Sigmoid colon (tissue), 4 donors: ENCODE results near the gene BIRC7.

ENCODE experiments used
- CTCF ChIP-seq, 4 experiments: fragments of 450-650 bp in 3 of 4; fragments of 200-600 bp in 1 of 4; IDR thresholded peaks; one replicate each; pipeline ENCODE4 v1.5.1; 2016 to 2019; ENCODE audit warnings: antibody characterized with exemption in 4 of 4, mild to moderate bottlenecking in 3 of 4, moderate library complexity in 2 of 4
- EP300 ChIP-seq, 4 donors: sonication (generic); formaldehyde crosslinking; IDR thresholded peaks; one replicate each; pipeline ENCODE4 v1.6.1; 2017; ENCODE audit warnings: antibody characterized with exemption in 4 of 4
- POLR2AphosphoS5 ChIP-seq, 4 donors: sonication (generic); formaldehyde crosslinking; IDR thresholded peaks; one replicate each; pipeline ENCODE4 v1.6.1; 2017; ENCODE audit warnings: antibody characterized with exemption in 4 of 4

GRCh38 chr20:63267691-63268090, 32.0 kb downstream of the BIRC7 start:
- TF ChIP-seq CTCF (IDR thresholded peaks at IDR 0.05) (no peak), POLR2AphosphoS5 (IDR thresholded peaks at IDR 0.05) (no peak), EP300 (IDR thresholded peaks at IDR 0.05) (no peak)
